Activated CD8-positive, alpha-beta T cell treated with anti-CD3 and anti-CD28 coated beads for 36 hours (primary cell): ENCODE measurements around the gene TNIP1. TPM values are rescaled to one million over a fixed set of nuclear protein-coding genes. Genes with fewer than 3 reads are reported as not detected.
A peak's percentile ranks its signal among the peaks of the same experiment; 100 is the strongest.

Experiments
- ATAC-seq: fragments of 200-7000 bp; cut with Tn5 transposase; one replicate; pipeline ENCODE4 v1.10.0; 2021; ENCODE audit warnings: mild to moderate bottlenecking, moderate library complexity
- CTCF ChIA-PET: fragments of 350-600 bp; sonication (Branson Sonifier 250); formaldehyde crosslinking; loops from one replicate; lab custom pipeline; 2021; ENCODE audit warnings: antibody characterized with exemption; lab: Charles Lee
- POLR2A ChIA-PET: fragments of 350-600 bp; sonication (Branson Sonifier 250); formaldehyde crosslinking; loops from one replicate; lab custom pipeline; 2021; ENCODE audit warnings: antibody characterized with exemption; lab: Charles Lee
- DNase-seq: peaks from one replicate; pipeline ENCODE4 v3.0.0-alpha.2; 2020
- H3K27ac Mint-ChIP-seq: one replicate; pipeline ENCODE4 v1.8.0; 2021; ENCODE audit warnings: mild to moderate bottlenecking, mixed read lengths
- H3K27me3 Mint-ChIP-seq: one replicate; pipeline ENCODE4 v1.8.0; 2021; ENCODE audit warnings: mixed read lengths
- H3K36me3 Mint-ChIP-seq: one replicate; pipeline ENCODE4 v1.8.0; 2021; ENCODE audit warnings: low read depth, mixed read lengths
- H3K4me1 Mint-ChIP-seq: one replicate; pipeline ENCODE4 v1.8.0; 2021; ENCODE audit warnings: low read depth, mixed read lengths
- H3K4me3 Mint-ChIP-seq: one replicate; pipeline ENCODE4 v1.8.0; 2021; ENCODE audit warnings: mild to moderate bottlenecking, moderate library complexity, mixed read lengths
- H3K9me3 Mint-ChIP-seq: one replicate; pipeline ENCODE4 v1.8.0; 2021; ENCODE audit warnings: mixed read lengths
- intact Hi-C: fragments of 100-400 bp; cut with micrococcal nuclease; formaldehyde crosslinking; loops from one replicate; pipeline ENCODE4 v1.10.0; 2022
- total RNA-seq, 2 experiments: library from RNA; stranded (reverse); gene quantifications; one replicate each; pipeline ENCODE4 v1.2.3, GENCODE V29; 2021
- TF ChIP-seq, protein P1 (sequence below): fragments of 200-600 bp; IDR thresholded peaks from one replicate; pipeline ENCODE4 v1.8.0; 2022; ENCODE audit warnings: antibody characterized with exemption, mild to moderate bottlenecking

TNIP1 gene
- total RNA-seq, 2 experiments from 2014 or later: 222 TPM

DNA sequence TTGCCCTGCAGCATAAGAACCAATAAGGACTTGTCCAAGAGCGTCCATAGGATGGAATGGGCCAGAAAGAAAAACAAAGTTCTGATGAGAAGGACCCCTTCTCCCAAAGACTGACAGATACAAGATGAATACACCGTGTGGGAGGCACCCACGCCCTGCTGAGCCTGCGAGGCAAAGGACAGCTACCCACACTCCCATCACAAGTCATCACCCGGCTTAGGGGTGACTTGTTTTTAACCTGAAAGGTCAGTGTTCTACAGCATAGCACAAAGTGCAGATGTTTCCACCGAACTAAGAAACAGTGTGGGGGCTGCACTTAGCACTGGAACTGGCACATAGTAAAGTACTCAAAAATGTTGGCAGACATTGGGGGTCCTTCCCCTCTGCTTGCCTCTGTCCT lies 13.9 kb downstream of the TNIP1 start:
- no peaks in the 10 kb centered on the region for H3K9me3 Mint-ChIP-seq
- ChIA-PET CTCF (interaction anchor here (1.0 to 3.1 kb wide), 5 partner anchors 15 to 172 kb away, joined by 3 to 16 read pairs (median 5); no protein-coding TSS in a partner anchor), POLR2A (interaction anchor here (1.3 to 2.6 kb wide), 4 partner anchors 9 to 31 kb away, joined by 3 to 18 read pairs (median 8); no protein-coding TSS in a partner anchor)
- intact Hi-C loops: loop anchor here (5.0 kb wide), 1 partner anchor 45 kb away; no protein-coding TSS in a partner anchor
- no peaks in the 10 kb centered on the region for H3K27me3 Mint-ChIP-seq
- H3K27ac Mint-ChIP-seq: peak overlapping the region; percentile 85
- ATAC-seq: peak; percentile 57
- DNase-seq: peak; percentile 64
- H3K4me3 Mint-ChIP-seq: peak overlapping the region; percentile 23
- H3K4me1 Mint-ChIP-seq: peaks cover 95% of the 10 kb centered on the region
- peaks cover 61% of the 10 kb centered on the region for H3K36me3 Mint-ChIP-seq
- TF ChIP-seq, protein P1, sequence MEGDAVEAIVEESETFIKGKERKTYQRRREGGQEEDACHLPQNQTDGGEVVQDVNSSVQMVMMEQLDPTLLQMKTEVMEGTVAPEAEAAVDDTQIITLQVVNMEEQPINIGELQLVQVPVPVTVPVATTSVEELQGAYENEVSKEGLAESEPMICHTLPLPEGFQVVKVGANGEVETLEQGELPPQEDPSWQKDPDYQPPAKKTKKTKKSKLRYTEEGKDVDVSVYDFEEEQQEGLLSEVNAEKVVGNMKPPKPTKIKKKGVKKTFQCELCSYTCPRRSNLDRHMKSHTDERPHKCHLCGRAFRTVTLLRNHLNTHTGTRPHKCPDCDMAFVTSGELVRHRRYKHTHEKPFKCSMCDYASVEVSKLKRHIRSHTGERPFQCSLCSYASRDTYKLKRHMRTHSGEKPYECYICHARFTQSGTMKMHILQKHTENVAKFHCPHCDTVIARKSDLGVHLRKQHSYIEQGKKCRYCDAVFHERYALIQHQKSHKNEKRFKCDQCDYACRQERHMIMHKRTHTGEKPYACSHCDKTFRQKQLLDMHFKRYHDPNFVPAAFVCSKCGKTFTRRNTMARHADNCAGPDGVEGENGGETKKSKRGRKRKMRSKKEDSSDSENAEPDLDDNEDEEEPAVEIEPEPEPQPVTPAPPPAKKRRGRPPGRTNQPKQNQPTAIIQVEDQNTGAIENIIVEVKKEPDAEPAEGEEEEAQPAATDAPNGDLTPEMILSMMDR: no peak

DNA sequence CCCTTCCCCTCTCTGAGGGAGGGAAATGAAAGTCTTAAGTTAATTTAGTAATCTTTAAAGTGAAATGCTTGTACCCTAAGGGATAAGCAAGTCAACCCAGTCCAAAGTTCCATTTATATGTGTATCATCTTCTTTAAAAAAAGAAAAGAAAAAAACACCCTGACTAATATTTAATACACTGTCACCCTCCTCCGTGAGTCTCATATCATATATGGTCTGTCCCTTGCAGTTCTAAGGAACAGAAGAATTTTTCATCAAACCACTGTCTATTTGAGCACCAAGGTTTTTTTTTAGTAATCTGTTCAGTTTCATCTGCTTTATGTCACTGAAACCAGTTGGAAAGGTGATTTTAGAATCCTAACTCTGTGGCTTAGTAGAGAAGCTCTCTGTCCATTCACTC lies 15.2 kb downstream of the TNIP1 start:
- DNase-seq (no peak), ATAC-seq (no peak)
- H3K36me3 Mint-ChIP-seq: peaks cover 68% of the 10 kb centered on the region
- POLR2A ChIA-PET: interaction anchor here (1.1 to 2.6 kb wide), 3 partner anchors 13 to 18 kb away, joined by 3 to 18 read pairs (median 3); no protein-coding TSS in a partner anchor
- H3K27ac Mint-ChIP-seq: peak overlapping the region; percentile 85
- TF ChIP-seq, protein P1: no peak
- intact Hi-C loops: loop anchor here (5.0 kb wide), 1 partner anchor 47 kb away; no protein-coding TSS in a partner anchor
- CTCF ChIA-PET: interaction anchor here (1.0 to 3.1 kb wide), 6 partner anchors 9 to 173 kb away, joined by 3 to 16 read pairs (median 4); no protein-coding TSS in a partner anchor
- H3K27me3 Mint-ChIP-seq: no peaks in the 10 kb centered on the region
- peaks cover 95% of the 10 kb centered on the region for H3K4me1 Mint-ChIP-seq
- no peak overlapping the region for H3K4me3 Mint-ChIP-seq
- no peaks in the 10 kb centered on the region for H3K9me3 Mint-ChIP-seq

DNA sequence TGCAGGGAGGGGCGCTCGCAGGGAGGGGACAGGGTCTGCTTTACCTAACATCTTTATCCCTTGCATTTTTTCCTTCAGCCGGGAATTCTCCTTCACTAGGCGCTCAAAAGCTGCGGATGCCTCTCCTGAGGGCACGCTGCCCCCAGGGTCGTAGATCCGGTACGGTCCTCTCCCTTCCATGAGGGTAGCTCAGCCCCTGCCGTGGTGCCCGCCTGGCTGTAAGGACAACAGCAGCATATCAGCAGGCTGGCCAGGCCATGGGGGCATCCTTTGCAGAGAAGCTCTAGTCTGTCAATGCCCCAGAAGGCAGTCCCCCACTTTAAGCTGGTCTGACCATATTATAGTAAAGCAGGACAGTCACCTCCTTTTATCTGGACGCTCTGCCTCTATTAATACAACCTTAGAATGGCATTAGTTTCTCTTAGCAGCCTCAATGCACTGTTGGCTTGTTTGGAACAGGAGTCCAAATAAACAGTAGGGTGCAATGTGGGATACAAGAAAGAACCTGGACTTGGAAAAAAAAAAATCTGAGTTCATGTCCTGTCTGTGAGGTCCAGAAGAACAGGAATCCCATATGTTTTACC lies 15.8 kb downstream of the TNIP1 start:
- intact Hi-C loops: loop anchor here (5.0 kb wide), 1 partner anchor 47 kb away; no protein-coding TSS in a partner anchor
- Mint-ChIP-seq H3K27me3 (no peaks in the 10 kb centered on the region), H3K4me1 (peaks cover 95% of the 10 kb centered on the region), H3K9me3 (no peaks in the 10 kb centered on the region), H3K27ac (peak overlapping the region; percentile 15), H3K4me3 (no peak overlapping the region), H3K36me3 (peaks cover 74% of the 10 kb centered on the region)
- DNase-seq (no peak), ATAC-seq (no peak)
- TF ChIP-seq, protein P1: no peak
- ChIA-PET POLR2A (interaction anchor here (0.9 to 2.6 kb wide), 2 partner anchors 13 to 14 kb away, joined by 5 to 18 read pairs; no protein-coding TSS in a partner anchor), CTCF (interaction anchor here (0.7 to 3.1 kb wide), 5 partner anchors 9 to 174 kb away, joined by 3 to 16 read pairs (median 5); no protein-coding TSS in a partner anchor)

DNA sequence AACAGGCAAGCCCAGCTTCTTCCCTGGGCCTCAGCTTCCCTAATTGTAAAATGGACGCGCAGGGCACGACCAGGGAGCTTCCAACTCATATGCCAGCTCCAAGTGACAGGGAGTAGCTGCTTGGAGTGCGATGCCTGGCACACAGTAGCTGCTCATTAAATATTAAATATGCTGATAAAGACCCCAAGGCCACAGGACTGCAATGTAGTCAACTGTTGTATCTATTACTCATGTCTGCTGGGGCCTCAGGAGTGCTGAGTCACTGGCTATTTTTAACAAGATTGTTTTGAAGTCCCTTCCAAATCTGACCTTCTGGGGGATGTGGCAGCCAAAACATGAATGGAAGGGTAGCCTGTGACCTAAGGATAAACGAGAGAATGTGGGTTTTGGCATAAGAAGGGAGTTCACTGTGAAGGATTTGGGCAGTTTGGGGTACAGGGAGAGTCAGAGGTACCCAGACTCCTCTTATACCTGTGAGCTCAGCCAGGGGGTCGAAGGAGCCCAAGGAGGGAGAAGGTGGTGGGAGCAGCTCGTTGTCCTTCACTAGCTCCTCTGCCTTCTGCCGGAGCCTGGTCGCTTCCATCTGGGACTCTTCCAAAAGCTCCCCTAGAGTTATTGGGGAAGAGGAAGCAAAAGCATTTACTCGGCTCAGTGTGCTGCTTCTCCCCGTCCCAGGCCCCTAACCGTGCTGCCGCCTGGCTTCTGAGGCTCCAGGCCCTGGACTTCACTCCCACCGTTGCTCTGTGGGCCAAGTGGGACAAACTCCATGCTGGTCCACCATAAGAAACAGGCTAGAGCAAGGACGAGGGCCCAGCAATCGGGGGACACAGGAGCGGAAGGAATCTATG lies 17.5 kb downstream of the TNIP1 start:
- Mint-ChIP-seq H3K9me3 (no peaks in the 10 kb centered on the region), H3K27ac (peak overlapping the region; percentile 80), H3K36me3 (peaks cover 81% of the 10 kb centered on the region), H3K4me3 (no peak overlapping the region), H3K27me3 (no peaks in the 10 kb centered on the region), H3K4me1 (peaks cover 94% of the 10 kb centered on the region)
- CTCF ChIA-PET: interaction anchor here (1.4 to 1.9 kb wide), 4 partner anchors 15 to 52 kb away, joined by 3 to 13 read pairs (median 9); no protein-coding TSS in a partner anchor
- ATAC-seq (no peak), DNase-seq (no peak)
- POLR2A ChIA-PET: interaction anchor here (0.6 to 1.5 kb wide), 3 partner anchors 9 to 15 kb away, joined by 3 to 6 read pairs (median 3); no protein-coding TSS in a partner anchor
- TF ChIP-seq, protein P1: no peak
- intact Hi-C loops: no loop called here
